ENCODE measurements around the gene KERA.

Gene KERA

GRCh38 chr12:91044586-91044985, 13.2 kb downstream of the KERA start:
- Histone ChIP-seq H3K27ac (replicated peaks) (no peak overlapping the region), H3K27me3 (ENCODE audit: insufficient read depth, poor library complexity, severe bottlenecking) (no peaks in the 10 kb centered on the region), H3K4me3 (replicated peaks; ENCODE audit: insufficient read depth, low read length) (no peak overlapping the region)
- DNase-seq (ENCODE audit: low read depth in 1 of 2, low spot score in 1 of 2) = no peak
- TF ChIP-seq SPI1 (IDR thresholded peaks at IDR 0.05; ENCODE audit: borderline replicate concordance, low read depth) (no peak), REST (IDR thresholded peaks at IDR 0.05; ENCODE audit: insufficient replicate concordance, low read depth) (no peak), GABPA (IDR thresholded peaks at IDR 0.05; ENCODE audit: low read depth) (no peak), CTCF (IDR thresholded peaks at IDR 0.05; ENCODE audit: insufficient read depth, low read length) (no peak), POLR2AphosphoS5 (IDR thresholded peaks at IDR 0.05; ENCODE audit: low read depth) (no peak)

GRCh38 chr12:91043408-91043807, 14.4 kb downstream of the KERA start:
- H3K27ac ChIP-seq (replicated peaks) = no peak overlapping the region
- no peak for TF ChIP-seq CTCF (IDR thresholded peaks at IDR 0.05; ENCODE audit: insufficient read depth, low read length)
- TF ChIP-seq GABPA (IDR thresholded peaks at IDR 0.05; ENCODE audit: low read depth) = no peak
- TF ChIP-seq SPI1 (IDR thresholded peaks at IDR 0.05; ENCODE audit: borderline replicate concordance, low read depth) = no peak
- no peak for TF ChIP-seq REST (IDR thresholded peaks at IDR 0.05; ENCODE audit: insufficient replicate concordance, low read depth)
- TF ChIP-seq POLR2AphosphoS5 (IDR thresholded peaks at IDR 0.05; ENCODE audit: low read depth) = no peak
- no peaks in the 10 kb centered on the region for H3K27me3 ChIP-seq (ENCODE audit: insufficient read depth, poor library complexity, severe bottlenecking)
- H3K4me3 ChIP-seq (replicated peaks; ENCODE audit: insufficient read depth, low read length) = no peak overlapping the region
- no peak for DNase-seq (ENCODE audit: low read depth in 1 of 2, low spot score in 1 of 2)

GRCh38 chr12:91040096-91040755, 17.6 kb downstream of the KERA start:
- Histone ChIP-seq H3K27me3 (ENCODE audit: insufficient read depth, poor library complexity, severe bottlenecking) (no peaks in the 10 kb centered on the region), H3K27ac (replicated peaks) (no peak overlapping the region), H3K4me3 (replicated peaks; ENCODE audit: insufficient read depth, low read length) (no peak overlapping the region)
- no peak for DNase-seq (ENCODE audit: low read depth in 1 of 2, low spot score in 1 of 2)
- TF ChIP-seq REST (IDR thresholded peaks at IDR 0.05; ENCODE audit: insufficient replicate concordance, low read depth) (no peak), POLR2AphosphoS5 (IDR thresholded peaks at IDR 0.05; ENCODE audit: low read depth) (no peak), SPI1 (IDR thresholded peaks at IDR 0.05; ENCODE audit: borderline replicate concordance, low read depth) (no peak), GABPA (IDR thresholded peaks at IDR 0.05; ENCODE audit: low read depth) (no peak), CTCF (IDR thresholded peaks at IDR 0.05; ENCODE audit: insufficient read depth, low read length) (no peak)
